K562 (cell line): ENCODE measurements around the gene FAM174C. TPM values are rescaled to one million over a fixed set of nuclear protein-coding genes. Genes with fewer than 3 reads are reported as not detected.

Experiments
- ATAC-seq: fragments of 200-7000 bp; cut with Tn5 transposase; 3 replicates; pipeline ENCODE4 v1.9.1; 2020; ENCODE audit warnings: moderate library complexity
- BruUV-seq: library from RNA; stranded (reverse); fragments of 400-500 nt; replicated peaks from 2 replicates; lab custom pipeline; 2021; lab: Mats Ljungman, UMichigan
- CTCF ChIA-PET: fragments of 300-600 bp; formaldehyde crosslinking; extraction: SDS; loops from one replicate; lab custom pipeline; 2021; ENCODE audit warnings: low intra/inter-chr PET ratio; lab: Yijun Ruan, JAX
- POLR2A ChIA-PET: fragments of 300-600, 350-650 bp; sonication (Branson Sonifier 250); formaldehyde crosslinking; extraction: SDS; loops from one replicate; lab custom pipeline; 2021; ENCODE audit warnings: antibody characterized with exemption, inconsistent platforms; lab: Yijun Ruan, JAX
- DNase-seq, 4 experiments: peaks; one replicate each; pipeline versions ENCODE4 v3.0.0 to v3.0.0-alpha.2; 2011 to 2018; ENCODE audit warnings: low spot score in 3 of 4, mixed read lengths in 3 of 4; ENCODE audit errors: extremely low read depth in 1 of 4
- FAIRE-seq: peaks from 2 replicates; lab custom pipeline; 2011; peaks lifted over from hg19 to GRCh38; lab: Jason Lieb, UNC
- H2AFZ ChIP-seq: 2 replicates; pipeline ENCODE4 v1.6.0; 2011; ENCODE audit warnings: low read depth, low read length, control low read depth, inconsistent platforms
- H3K27ac ChIP-seq: fragments of 200-600 bp; 3 replicates; pipeline ENCODE4 v1.8.0; 2011; ENCODE audit warnings: low read depth, mild to moderate bottlenecking, control low read depth, inconsistent platforms, low read length, moderate library complexity, mixed read lengths; ENCODE audit errors: extremely low read depth
- H3K27me3 ChIP-seq, 2 experiments: fragments of 300-600 bp in 1 of 2; 2 replicates in 1 of 2; 3 replicates in 1 of 2; pipeline versions ENCODE4 v1.6.0 to v1.8.0; 2011; ENCODE audit warnings: inconsistent platforms in 2 of 2, low read length in 2 of 2, mild to moderate bottlenecking in 1 of 2, mixed read lengths in 1 of 2, moderate library complexity in 1 of 2; ENCODE audit not compliant: control insufficient read depth in 2 of 2, insufficient read depth in 2 of 2
- H3K36me3 ChIP-seq: fragments of 300-600 bp; 3 replicates; pipeline ENCODE4 v1.8.0; 2011; ENCODE audit warnings: mild to moderate bottlenecking, low read length, inconsistent platforms; ENCODE audit not compliant: control insufficient read depth, insufficient read depth
- H3K4me1 ChIP-seq, 2 experiments: fragments of 200-600 bp in 1 of 2; replicated peaks in 1 of 2; 2 replicates in 1 of 2; 3 replicates in 1 of 2; pipeline versions ENCODE4 v1.5.1 to v1.8.0; 2011; ENCODE audit warnings: inconsistent platforms in 2 of 2, low read length in 2 of 2, mild to moderate bottlenecking in 1 of 2, mixed read lengths in 1 of 2, moderate library complexity in 1 of 2; ENCODE audit not compliant: control insufficient read depth in 2 of 2, insufficient read depth in 2 of 2
- H3K4me2 ChIP-seq: 2 replicates; pipeline ENCODE4 v1.6.1; 2011; ENCODE audit warnings: low read length, control low read depth, inconsistent platforms, mixed read lengths; ENCODE audit not compliant: insufficient read depth
- H3K4me3 ChIP-seq: fragments of 200-600 bp; sonication (generic), shearing (Covaris generic); 2 replicates; pipeline ENCODE4 v1.5.1; 2016; ENCODE audit warnings: control low read depth, inconsistent platforms
- H3K79me2 ChIP-seq: fragments of 200-600 bp; 3 replicates; pipeline ENCODE4 v1.8.0; 2011; ENCODE audit warnings: low read length, inconsistent platforms; ENCODE audit not compliant: control insufficient read depth, insufficient read depth
- H3K9ac ChIP-seq, 2 experiments: 2 replicates each; pipeline versions ENCODE4 v1.6.0 to v1.6.1; 2011; ENCODE audit warnings: low read depth in 2 of 2, low read length in 2 of 2, control low read depth in 1 of 2, inconsistent platforms in 1 of 2, mild to moderate bottlenecking in 1 of 2, mixed read lengths in 1 of 2; ENCODE audit not compliant: insufficient read depth in 1 of 2
- H3K9me1 ChIP-seq: one replicate; pipeline ENCODE4 v1.6.0; 2011; ENCODE audit warnings: inconsistent platforms, mild to moderate bottlenecking, low read length, moderate library complexity; ENCODE audit not compliant: control insufficient read depth, insufficient read depth
- H3K9me3 ChIP-seq: replicated peaks from 2 replicates; pipeline ENCODE4 v1.5.1; 2011; ENCODE audit warnings: low read depth, low read length, inconsistent platforms; ENCODE audit not compliant: control insufficient read depth, insufficient read depth
- H4K20me1 ChIP-seq: replicated peaks from 2 replicates; pipeline ENCODE4 v1.6.1; 2011; ENCODE audit warnings: low read length, inconsistent platforms, mixed read lengths; ENCODE audit not compliant: control insufficient read depth, insufficient read depth
- ARID3B ChIP-seq: fragments of 250-450 bp; sonication (Bioruptor Pico); IDR thresholded peaks from 2 replicates; pipeline ENCODE4 v1.4.0; 2020; ENCODE audit warnings: borderline replicate concordance
- CEBPZ ChIP-seq: fragments of 150-350 bp; IDR thresholded peaks from 2 replicates; pipeline ENCODE4 v1.6.1; 2014; ENCODE audit warnings: low read depth, mild to moderate bottlenecking, low read length, borderline replicate concordance
- HINFP ChIP-seq: fragments of 450-650 bp; conservative IDR thresholded peaks from 2 replicates; pipeline ENCODE4 v1.6.1; 2016; ENCODE audit warnings: missing genetic modification characterization, low read depth, mild to moderate bottlenecking, control low read depth, missing compliant biosample characterization
- MEF2D ChIP-seq: conservative IDR thresholded peaks from 2 replicates; pipeline ENCODE4 v1.6.1; 2016; ENCODE audit warnings: low read depth, missing genetic modification characterization, missing compliant biosample characterization
- NFIX ChIP-seq: fragments of 250-450 bp; sonication (Bioruptor Pico); IDR thresholded peaks from 2 replicates; pipeline ENCODE4 v1.4.0; 2020; ENCODE audit warnings: low read depth, mild to moderate bottlenecking, moderate library complexity
- RBBP5 ChIP-seq: fragments of 200-600 bp; sonication (generic); IDR thresholded peaks from 2 replicates; pipeline ENCODE4 v1.6.1; 2012; ENCODE audit warnings: borderline replicate concordance, mild to moderate bottlenecking, low read length, control low read depth, inconsistent platforms; ENCODE audit not compliant: insufficient read depth, poor library complexity, severe bottlenecking
- RNF2 ChIP-seq: sonication (generic); IDR thresholded peaks from 2 replicates; pipeline ENCODE4 v1.6.1; 2016
- TEAD1 ChIP-seq, 2 experiments: fragments of 450-650 bp in 1 of 2; sonication (generic) in 1 of 2; formaldehyde crosslinking; IDR thresholded peaks; 2 replicates each; pipeline versions ENCODE4 v1.4.0 to v1.8.0; 2020 to 2022; ENCODE audit warnings: mild to moderate bottlenecking in 2 of 2, missing genetic modification reagents in 1 of 2
- ZNF511 ChIP-seq: sonication (generic); formaldehyde crosslinking; IDR thresholded peaks from 2 replicates; pipeline ENCODE4 v1.8.0; 2022; ENCODE audit warnings: mild to moderate bottlenecking, missing genetic modification reagents
- WGBS: fragments of 100-300 bp; shearing (Covaris generic); methylation state at CpG from one replicate; pipeline ENCODE4 v1.1.6; 2016; ENCODE audit warnings: low coverage, mixed read lengths; ENCODE audit not compliant: insufficient coverage; ENCODE audit errors: missing lambda C conversion rate; 5-methylcytosine and 5-hydroxymethylcytosine counted together
- in situ Hi-C: fragments of 300-500 bp; cut with MboI; formaldehyde crosslinking; loops from 4 replicates; pipeline ENCODE4 v1.15.0; 2018; ENCODE audit warnings: inconsistent platforms, mixed read lengths
- intact Hi-C: fragments of 100-400 bp; cut with micrococcal nuclease; formaldehyde crosslinking; loops from 2 replicates; pipeline ENCODE4 v1.14.2; 2022
- polyA plus RNA-seq, 8 experiments: library from polyadenylated mRNA; depleted of rRNA in 4 of 8; stranded (reverse) in 5 of 8; unstranded in 3 of 8; fragments of >200 nt; fragmentation: Nextera tagmentation in 2 of 8; fragmentation: Illumina TruSeq in 1 of 8; extraction: Ambion mirVana in 2 of 8; extraction: Trizol in 1 of 8; gene quantifications; 2 replicates each; pipeline versions ENCODE4 v1.2.1 to v1.2.3, GENCODE V29; 2011 to 2014; ENCODE audit warnings: inconsistent platforms in 1 of 8, missing spikeins in 1 of 8
- total RNA-seq, 7 experiments: library from RNA; depleted of rRNA in 6 of 7; stranded (reverse); fragments of >200 nt in 6 of 7; fragmentation: Illumina TruSeq in 2 of 7; extraction: Trizol in 2 of 7; gene quantifications; 2 replicates each; pipeline versions ENCODE4 v1.2.1 to v1.2.3, GENCODE V29; 2011 to 2021; ENCODE audit warnings: low replicate concordance in 1 of 7
- TF ChIP-seq, protein P1 (sequence below): sonication (generic); formaldehyde crosslinking; IDR thresholded peaks from 2 replicates; pipeline ENCODE4 v1.8.1; 2023; ENCODE audit warnings: mild to moderate bottlenecking, missing genetic modification reagents, moderate library complexity

Gene FAM174C
- total and polyA plus RNA-seq, 9 of the 15 experiments (the other 6 are each of a cell fraction or from before 2014, with no cell fraction given) = 0.66 to 89.6 (median 20.3) TPM

DNA sequence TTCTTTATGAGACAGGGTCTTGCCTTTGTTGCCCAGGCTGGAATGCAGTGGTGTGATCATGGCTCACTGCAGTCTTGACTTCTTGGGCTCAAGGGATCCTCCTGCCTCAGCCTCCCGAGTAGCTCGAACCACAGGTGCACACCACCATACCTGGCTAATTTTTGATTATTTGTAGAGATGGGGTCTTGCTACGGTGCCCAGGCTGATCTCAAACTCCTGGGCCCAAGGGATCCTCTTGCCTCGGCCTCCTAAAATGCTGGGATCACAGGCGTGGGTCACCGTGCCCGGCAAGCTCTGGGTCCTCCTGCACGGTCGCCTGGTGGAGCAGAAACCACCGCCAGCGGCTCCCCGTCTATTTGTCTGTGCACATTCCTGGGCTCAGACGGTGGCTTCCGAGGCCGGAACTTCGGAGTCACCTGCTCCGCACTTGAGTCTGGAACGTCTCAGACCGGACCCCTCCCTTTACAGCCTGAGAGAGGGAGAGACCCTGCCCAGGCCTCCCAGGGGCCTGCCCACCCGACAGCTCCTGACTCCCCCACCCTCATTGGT, 32.5 kb downstream of the FAM174C start:
- Histone ChIP-seq H4K20me1 (peaks cover 8% of the 10 kb centered on the region; the same call in 1 of the 2 replicates), H3K79me2 (peaks cover 16% of the 10 kb centered on the region; the same call in 2 of the 3 replicates), H3K4me2 (peak overlapping the region; percentile 95), H3K27ac (peak overlapping the region; percentile 78), H3K9me1 (no peaks in the 10 kb centered on the region), H3K9me3 (no peaks in the 10 kb centered on the region), H3K4me1 (peaks cover 6 to 66% of the 10 kb centered on the region in 2 experiments), H3K36me3 (no peaks in the 10 kb centered on the region), H3K4me3 (peak overlapping the region; percentile 56), H3K27me3 (no peaks in the 10 kb centered on the region), H3K9ac (peak overlapping the region; percentile 79 to 93), H2AFZ (peak overlapping the region; percentile 91)
- POLR2A ChIA-PET = interaction anchor here (0.7 to 1.6 kb wide), 8 partner anchors 9 to 64 kb away, joined by 3 to 5 read pairs (median 4); no protein-coding TSS in a partner anchor
- FAIRE-seq = no peak
- in situ Hi-C loops (no loop called here), intact Hi-C loops (no loop called here)
- CTCF ChIA-PET = interaction anchor here (1.0 kb wide), 1 partner anchor 8 kb away, joined by 3 read pairs; no protein-coding TSS in a partner anchor
- BruUV-seq = TSS peak; percentile 63
- WGBS = 29% methylated on average over 17 of the region's 20 CpGs
- peak; percentile 10 for ATAC-seq
- DNase-seq = no peak
- TF ChIP-seq RNF2 = no peak
- TF ChIP-seq ARID3B (CRISPR knock-in tag) = no peak
- TF ChIP-seq CEBPZ = no peak
- TF ChIP-seq, protein P1, sequence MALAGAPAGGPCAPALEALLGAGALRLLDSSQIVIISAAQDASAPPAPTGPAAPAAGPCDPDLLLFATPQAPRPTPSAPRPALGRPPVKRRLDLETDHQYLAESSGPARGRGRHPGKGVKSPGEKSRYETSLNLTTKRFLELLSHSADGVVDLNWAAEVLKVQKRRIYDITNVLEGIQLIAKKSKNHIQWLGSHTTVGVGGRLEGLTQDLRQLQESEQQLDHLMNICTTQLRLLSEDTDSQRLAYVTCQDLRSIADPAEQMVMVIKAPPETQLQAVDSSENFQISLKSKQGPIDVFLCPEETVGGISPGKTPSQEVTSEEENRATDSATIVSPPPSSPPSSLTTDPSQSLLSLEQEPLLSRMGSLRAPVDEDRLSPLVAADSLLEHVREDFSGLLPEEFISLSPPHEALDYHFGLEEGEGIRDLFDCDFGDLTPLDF (CRISPR knock-in tag) = peak; percentile 21; the same call in 1 of the 2 replicates
- no peak for TF ChIP-seq ZNF511 (CRISPR knock-in tag)
- TF ChIP-seq NFIX (CRISPR knock-in tag) = no peak
- TF ChIP-seq TEAD1 (CRISPR knock-in tag; IDR thresholded peaks at IDR 0.05) = peak in 1 of 2 experiments; percentile 51; a peak in 1 of 4 replicates
- TF ChIP-seq HINFP (tag) = no peak
- TF ChIP-seq MEF2D (tag) = no peak
- TF ChIP-seq RBBP5 = no peak
